ENCODE measurements around the gene SLC22A23.
"Not testable (repeated sequence)": the region's sequence is repeated elsewhere in the genome, so short reads cannot be mapped to it uniquely, and the experiment has no call there.

The SLC22A23 gene

GRCh38 chr6:3402310-3403237, 54.3 kb downstream of the SLC22A23 start:
- no peak for DNase-seq

DNA sequence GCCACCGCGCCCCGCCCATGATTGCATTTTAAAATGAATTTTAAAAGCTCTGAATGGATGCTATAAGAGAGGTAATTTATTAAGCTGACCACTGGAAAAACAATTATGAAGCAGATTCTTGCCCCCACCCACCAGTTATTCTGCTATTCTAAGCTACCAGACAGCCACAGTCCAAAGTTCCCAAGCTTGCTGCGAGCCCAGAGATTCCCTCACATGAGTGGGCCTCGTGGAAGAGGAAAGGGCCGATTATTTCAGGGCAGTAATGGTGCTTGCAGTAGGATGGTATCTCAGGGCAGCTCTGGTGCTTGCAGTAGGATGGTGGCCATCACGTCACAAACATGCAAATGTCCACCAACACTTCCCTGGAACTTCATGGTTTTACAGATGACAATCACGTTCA, 56.7 kb downstream of the SLC22A23 start:
- no peak for DNase-seq

DNA sequence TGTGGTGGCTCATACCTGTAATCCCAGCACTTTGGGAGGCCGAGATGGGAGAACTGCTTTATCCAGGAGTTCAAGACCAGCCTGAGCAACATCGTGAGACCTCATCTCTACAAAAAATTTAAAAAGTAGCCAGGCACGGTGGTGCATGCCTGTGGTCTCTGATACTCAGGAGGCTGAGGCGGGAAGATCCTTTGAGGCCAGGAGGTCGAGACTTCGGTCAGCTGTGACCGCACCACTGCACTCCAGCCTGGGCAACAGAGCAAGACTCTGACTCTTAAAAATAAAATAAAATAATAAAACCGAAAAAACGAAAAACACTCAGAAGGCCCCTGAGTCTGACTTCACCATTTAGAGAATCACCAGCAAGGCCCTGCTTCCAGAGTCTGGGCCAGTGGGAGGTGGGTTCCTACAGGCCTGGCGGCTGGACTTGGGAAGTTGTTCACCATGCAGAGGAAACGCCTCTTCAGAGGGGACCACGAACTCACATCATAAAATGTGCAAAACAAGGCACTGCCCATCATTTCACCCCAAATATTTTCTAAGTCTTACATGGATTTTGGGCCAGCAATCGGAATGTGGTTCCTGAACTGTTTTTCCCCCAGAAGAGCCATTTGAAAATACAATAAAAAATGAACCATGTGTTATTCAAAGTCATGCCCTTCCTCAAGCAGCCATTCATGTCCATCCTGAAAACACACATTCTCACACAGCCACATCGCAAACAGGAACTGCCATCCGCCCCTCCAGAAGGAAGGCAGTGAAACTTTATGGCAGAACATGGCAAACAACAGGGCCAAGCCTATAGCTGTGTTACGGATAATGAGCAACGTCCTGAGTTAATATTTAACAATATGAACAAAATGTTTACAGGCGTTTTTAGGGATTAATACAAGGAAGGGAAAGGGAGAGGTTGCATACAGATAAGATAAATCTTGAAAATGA, 57.8 kb downstream of the SLC22A23 start:
- no peak for DNase-seq

GRCh38 chr6:3398165-3398562, 58.7 kb downstream of the SLC22A23 start:
- no peak for DNase-seq

- no peak for DNase-seq
These were observed 59.4 kb downstream of the SLC22A23 start for GRCh38 chr6:3397229-3398164.

GRCh38 chr6:3396503-3397180, 60.2 kb downstream of the SLC22A23 start:
- no peak for DNase-seq

- DNase-seq, result no peak
These were observed 62.2 kb downstream of the SLC22A23 start for GRCh38 chr6:3394671-3395070.

DNA sequence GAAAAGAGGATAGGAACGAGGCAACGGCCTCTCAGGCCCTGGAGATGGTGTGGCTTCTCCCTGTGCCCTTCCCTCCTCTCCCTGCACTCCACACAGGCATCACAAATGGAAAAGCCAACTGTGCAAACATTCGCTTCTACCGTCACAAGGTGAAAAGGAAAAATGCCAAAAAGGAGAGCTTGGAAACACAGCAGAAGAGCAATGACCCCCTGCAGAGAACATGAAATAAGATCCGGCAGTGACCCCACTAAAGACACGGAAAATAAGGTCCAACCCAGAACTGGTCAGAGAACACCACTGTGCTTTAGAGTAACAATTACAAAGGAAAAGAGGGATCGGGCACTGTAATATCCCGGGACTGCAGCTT, 63.0 kb downstream of the SLC22A23 start:
- DNase-seq, result no peak

DNA sequence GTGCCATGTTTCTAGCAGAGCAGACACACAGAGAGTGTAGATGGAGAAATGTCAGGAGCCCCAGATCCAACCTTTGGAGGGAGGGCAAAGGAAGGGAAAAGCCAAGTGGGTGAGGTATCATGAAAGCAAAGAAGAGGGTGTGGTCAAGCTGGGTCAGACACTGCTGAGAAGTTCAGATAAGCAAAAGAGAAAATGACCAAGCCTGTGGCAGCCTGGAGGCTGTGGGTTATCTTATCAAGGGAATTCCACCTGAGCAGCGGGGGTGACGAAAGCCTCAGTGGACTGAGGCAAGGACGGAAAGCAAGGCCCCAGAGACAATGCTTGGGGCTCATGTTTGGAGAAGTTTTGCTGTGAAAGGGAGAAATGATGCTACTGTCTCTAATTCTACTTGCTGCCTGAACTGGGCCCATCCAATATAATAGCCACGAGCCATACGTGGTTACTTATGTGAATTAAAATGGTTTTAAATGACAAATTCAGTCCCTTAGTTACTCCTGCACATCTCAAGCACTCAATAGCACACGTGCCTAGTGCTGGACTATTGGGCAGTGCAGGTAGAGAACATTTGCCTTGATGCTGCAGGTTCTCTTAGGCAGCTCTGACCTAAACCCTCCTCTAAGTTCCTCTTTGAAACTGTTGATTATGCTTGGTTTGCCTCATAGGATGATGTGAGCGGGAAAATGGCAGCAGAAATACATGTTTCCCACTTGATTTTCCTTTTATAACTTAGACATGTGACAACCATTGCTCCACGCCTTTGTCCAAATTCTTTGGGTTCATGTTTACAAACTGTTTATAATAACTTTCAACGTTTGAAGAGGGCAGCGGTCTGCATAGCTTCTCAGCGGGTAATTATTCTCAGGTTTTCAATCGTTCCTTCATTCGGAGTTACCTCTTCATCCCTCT, 63.7 kb downstream of the SLC22A23 start:
- DNase-seq, result no peak

DNA sequence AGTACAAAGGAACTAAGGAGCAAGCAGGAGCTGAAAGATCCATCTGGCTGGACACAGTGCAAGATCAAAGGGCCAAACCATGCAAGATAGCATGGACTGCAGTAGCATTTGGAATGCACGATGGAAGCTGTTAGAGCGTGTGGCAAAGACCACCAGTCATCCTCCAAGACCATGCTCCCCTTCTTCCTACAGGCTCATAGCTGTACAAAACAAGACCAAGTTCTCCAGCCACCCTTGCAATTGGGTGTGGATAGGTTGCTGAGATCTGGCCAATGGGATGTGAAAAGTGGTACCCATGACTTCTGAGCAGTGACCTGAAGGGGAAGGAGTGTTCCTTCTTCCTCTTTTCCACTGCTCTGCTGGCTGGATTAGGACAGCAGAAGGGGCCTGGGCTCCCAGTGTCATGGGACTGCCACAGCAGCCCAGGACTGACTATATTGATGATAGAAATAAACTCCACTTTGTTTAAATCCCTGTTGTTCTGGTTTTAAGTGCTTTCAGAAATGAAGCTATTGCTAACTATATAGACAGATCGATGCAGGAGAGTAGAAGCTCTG, 64.9 kb downstream of the SLC22A23 start:
- no peak for DNase-seq

DNA sequence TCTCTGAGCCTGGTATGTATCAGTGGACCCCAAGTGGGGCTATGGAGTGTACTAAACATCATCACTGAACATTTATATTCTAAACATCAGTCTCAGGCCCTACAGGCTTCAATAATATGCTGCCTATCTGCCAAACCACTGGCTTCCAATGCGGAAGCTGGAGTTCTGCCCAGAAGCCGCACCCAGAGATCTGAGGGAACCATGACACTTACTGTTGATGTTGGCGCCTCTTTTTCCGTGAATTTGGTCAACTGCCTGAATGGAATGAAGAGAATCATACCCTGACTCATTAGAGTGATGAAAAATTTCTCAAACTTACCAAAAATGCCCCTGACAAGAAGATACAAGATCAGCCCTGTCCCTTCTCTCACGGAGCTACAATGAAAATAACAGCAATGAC, 66.2 kb downstream of the SLC22A23 start:
- DNase-seq, result no peak

DNA sequence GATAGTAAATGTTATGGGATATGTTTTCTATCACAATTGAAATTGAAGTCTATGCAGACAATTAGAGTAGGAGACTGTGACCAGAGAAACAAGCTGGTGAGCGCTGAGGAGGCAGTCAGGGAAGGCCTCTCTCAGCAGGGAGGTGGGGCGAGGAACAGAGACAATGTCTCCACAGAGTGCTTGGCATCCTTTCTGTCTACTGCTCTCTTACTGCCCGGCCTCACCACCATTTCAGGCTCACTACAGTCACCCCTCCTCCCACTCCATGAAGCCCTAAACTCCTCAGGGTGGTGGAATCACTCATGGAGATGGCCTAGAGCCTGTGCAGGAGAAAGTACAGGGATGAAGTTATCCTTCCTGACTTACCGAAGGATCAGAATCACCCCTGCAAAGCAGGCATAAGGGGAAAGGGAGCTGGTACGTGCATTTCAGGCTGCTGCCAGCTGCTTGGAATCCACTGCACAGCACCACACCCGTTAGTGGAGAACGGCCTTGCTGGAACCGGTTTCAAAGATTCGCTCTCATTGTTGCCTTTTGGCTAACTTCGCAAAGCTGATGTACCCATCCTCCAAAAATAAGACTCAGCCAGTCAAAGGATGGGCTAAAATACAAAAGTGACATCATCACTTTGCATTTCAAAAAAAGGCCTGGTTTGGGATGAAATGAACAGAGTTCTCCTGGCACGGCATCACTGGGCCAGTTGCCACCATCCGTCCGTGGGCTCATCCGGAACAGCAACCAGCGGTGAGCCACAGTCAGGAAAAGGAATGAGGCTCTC, 67.3 kb downstream of the SLC22A23 start:
- no peak for DNase-seq

- no peak for DNase-seq
These were observed 68.1 kb downstream of the SLC22A23 start for GRCh38 chr6:3388786-3389185.

DNA sequence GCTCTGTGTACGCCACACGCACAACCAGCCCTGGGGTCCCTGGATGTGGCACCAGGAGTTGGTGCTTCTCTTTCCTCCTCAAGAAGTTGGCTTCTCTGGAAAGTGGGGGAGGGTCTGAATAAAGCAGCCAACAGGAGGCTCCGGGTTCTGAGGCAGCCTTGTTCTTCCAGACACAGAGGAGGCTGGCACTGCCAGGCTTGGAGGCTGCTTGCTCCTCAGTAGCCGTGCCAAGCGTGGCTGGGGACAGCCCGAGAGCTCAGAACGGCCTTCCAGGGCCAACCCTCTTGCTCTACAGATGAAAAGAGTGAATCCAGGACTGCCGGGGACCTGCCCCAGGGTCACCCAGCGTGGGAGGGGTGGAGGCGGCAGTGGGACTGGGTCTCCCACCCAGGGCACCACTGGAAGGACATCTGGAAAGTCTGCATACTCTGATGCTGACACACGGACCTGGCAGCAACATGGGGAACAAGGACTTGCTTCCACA, 70.4 kb downstream of the SLC22A23 start:
- DNase-seq, result no peak

- no peak for DNase-seq
These were observed 71.1 kb downstream of the SLC22A23 start for GRCh38 chr6:3385660-3386151.

DNA sequence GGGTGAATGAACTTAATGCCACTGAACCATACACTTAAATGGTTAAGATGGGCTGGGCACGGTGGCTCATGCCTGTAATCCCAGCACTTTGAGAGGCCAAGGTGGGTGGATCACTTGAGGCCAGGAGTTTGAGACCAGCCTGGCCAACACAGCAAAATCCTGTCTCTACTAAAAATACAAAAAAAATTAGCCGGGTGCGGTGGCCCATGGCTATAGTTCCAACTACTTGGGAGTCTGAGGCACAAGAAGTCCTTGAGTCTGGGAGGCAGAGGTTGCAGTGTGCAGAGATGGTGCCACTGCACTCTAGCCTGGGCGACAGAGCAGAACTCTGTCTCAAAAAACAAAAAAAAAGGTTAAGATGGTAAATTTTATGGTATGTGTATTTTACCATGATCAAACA, 71.7 kb downstream of the SLC22A23 start:
- not testable (repeated sequence) for DNase-seq

GRCh38 chr6:3384241-3385143, 72.4 kb downstream of the SLC22A23 start:
- no peak for DNase-seq

GRCh38 chr6:3383525-3383924, 73.3 kb downstream of the SLC22A23 start:
- no peak for DNase-seq

Measured in CD4-positive, alpha-beta T cell treated with Interleukin-4 for 4 hours (primary cell).